ENCODE data around the gene ACTN4.
"Not testable (repeated sequence)": the region's sequence is repeated elsewhere in the genome, so short reads cannot be mapped to it uniquely, and the experiment has no call there.

Gene ACTN4

GRCh38 chr19:38626401-38626800 is 21.0 kb upstream of the ACTN4 start:
- Histone ChIP-seq H3K4me3 (no peak overlapping the region), H3K27me3 (ENCODE audit: low read depth) (no peaks in the 10 kb centered on the region), H3K4me1 (peaks cover 6% of the 10 kb centered on the region), H3K9me3 (no peaks in the 10 kb centered on the region), H3K36me3 (replicated peaks) (peaks cover 88% of the 10 kb centered on the region)
- no peak for DNase-seq (ENCODE audit: low spot score in 2 of 2)
- in situ Hi-C loops (cut with MboI; ENCODE audit: low sequenced_read_pairs), result loop anchor here (25.0 kb wide), 1 partner anchor 389 kb away; no protein-coding TSS in a partner anchor

- in situ Hi-C loops (cut with MboI; ENCODE audit: low sequenced_read_pairs), result loop anchor here (25.0 kb wide), 1 partner anchor 392 kb away; no protein-coding TSS in a partner anchor
- Histone ChIP-seq H3K36me3 (replicated peaks) (peaks cover 84% of the 10 kb centered on the region), H3K27me3 (ENCODE audit: low read depth) (no peaks in the 10 kb centered on the region), H3K4me3 (no peak overlapping the region), H3K9me3 (no peaks in the 10 kb centered on the region), H3K4me1 (peaks cover 10% of the 10 kb centered on the region)
- DNase-seq (ENCODE audit: low spot score in 2 of 2), result no peak
These were observed 17.9 kb upstream of the ACTN4 start for GRCh38 chr19:38629568-38629967.

- not testable (repeated sequence) for H3K27me3 ChIP-seq (ENCODE audit: low read depth); H3K4me3 ChIP-seq; DNase-seq (ENCODE audit: low spot score in 2 of 2); H3K4me1 ChIP-seq; H3K9me3 ChIP-seq
- in situ Hi-C loops (cut with MboI; ENCODE audit: low sequenced_read_pairs), result loop anchor here (5.0 to 25.0 kb wide), 3 partner anchors 114 to 394 kb away; partner anchors contain the start of gene FAM98C
- peaks cover 84% of the 10 kb centered on the region for H3K36me3 ChIP-seq (replicated peaks)
These were observed 16.1 kb upstream of the ACTN4 start for GRCh38 chr19:38631301-38631700.

GRCh38 chr19:38631811-38632475 is 15.5 kb upstream of the ACTN4 start:
- H3K4me3 ChIP-seq; H3K9me3 ChIP-seq; H3K4me1 ChIP-seq; H3K27me3 ChIP-seq (ENCODE audit: low read depth): not testable (repeated sequence)
- peak in 1 of 2 experiments; percentile 44 for DNase-seq (ENCODE audit: low spot score in 2 of 2)
- in situ Hi-C loops (cut with MboI; ENCODE audit: low sequenced_read_pairs), result loop anchor here (5.0 to 25.0 kb wide), 3 partner anchors 115 to 395 kb away; partner anchors contain the start of gene FAM98C
- H3K36me3 ChIP-seq (replicated peaks), result peaks cover 84% of the 10 kb centered on the region

GRCh38 chr19:38632476-38633213 is 14.8 kb upstream of the ACTN4 start:
- DNase-seq (ENCODE audit: low spot score in 2 of 2), result no peak
- H3K27me3 ChIP-seq (ENCODE audit: low read depth), result no peaks in the 10 kb centered on the region
- no peak overlapping the region for H3K4me3 ChIP-seq
- peaks cover 10% of the 10 kb centered on the region for H3K4me1 ChIP-seq
- H3K9me3 ChIP-seq, result no peaks in the 10 kb centered on the region
- H3K36me3 ChIP-seq (replicated peaks), result peaks cover 82% of the 10 kb centered on the region
- in situ Hi-C loops (cut with MboI; ENCODE audit: low sequenced_read_pairs), result loop anchor here (5.0 to 25.0 kb wide), 3 partner anchors 115 to 395 kb away; partner anchors contain the start of gene FAM98C

GRCh38 chr19:38634757-38635482 is 12.5 kb upstream of the ACTN4 start:
- Histone ChIP-seq H3K9me3 (no peaks in the 10 kb centered on the region), H3K36me3 (replicated peaks) (peaks cover 70% of the 10 kb centered on the region), H3K4me3 (no peak overlapping the region), H3K27me3 (ENCODE audit: low read depth) (no peaks in the 10 kb centered on the region), H3K4me1 (peaks cover 10% of the 10 kb centered on the region)
- peak in 1 of 2 experiments; percentile 85 for DNase-seq (ENCODE audit: low spot score in 2 of 2)
- in situ Hi-C loops (cut with MboI; ENCODE audit: low sequenced_read_pairs), result loop anchor here (5.0 to 25.0 kb wide), 3 partner anchors 118 to 398 kb away; partner anchors contain the start of gene FAM98C

GRCh38 chr19:38635483-38636399 is 11.7 kb upstream of the ACTN4 start:
- H3K4me1 ChIP-seq, result peaks cover 10% of the 10 kb centered on the region
- peaks cover 63% of the 10 kb centered on the region for H3K36me3 ChIP-seq (replicated peaks)
- no peaks in the 10 kb centered on the region for H3K9me3 ChIP-seq
- no peak for DNase-seq (ENCODE audit: low spot score in 2 of 2)
- no peak overlapping the region for H3K4me3 ChIP-seq
- no peaks in the 10 kb centered on the region for H3K27me3 ChIP-seq (ENCODE audit: low read depth)
- in situ Hi-C loops (cut with MboI; ENCODE audit: low sequenced_read_pairs), result loop anchor here (10.0 to 25.0 kb wide), 2 partner anchors 231 to 398 kb away; partner anchors contain the start of gene FAM98C

- Histone ChIP-seq H3K4me1 (peaks cover 4% of the 10 kb centered on the region), H3K4me3 (no peak overlapping the region), H3K36me3 (replicated peaks) (peaks cover 38% of the 10 kb centered on the region), H3K9me3 (no peaks in the 10 kb centered on the region), H3K27me3 (ENCODE audit: low read depth) (no peaks in the 10 kb centered on the region)
- in situ Hi-C loops (cut with MboI; ENCODE audit: low sequenced_read_pairs), result loop anchor here (10.0 to 25.0 kb wide), 2 partner anchors 234 to 401 kb away; partner anchors contain the start of gene FAM98C
- no peak for DNase-seq (ENCODE audit: low spot score in 2 of 2)
These were observed 9.0 kb upstream of the ACTN4 start for GRCh38 chr19:38638461-38638860.

- no peak overlapping the region for H3K4me3 ChIP-seq
- H3K36me3 ChIP-seq (replicated peaks), result peaks cover 33% of the 10 kb centered on the region
- peaks cover 4% of the 10 kb centered on the region for H3K4me1 ChIP-seq
- no peaks in the 10 kb centered on the region for H3K27me3 ChIP-seq (ENCODE audit: low read depth)
- DNase-seq (ENCODE audit: low spot score in 2 of 2), result no peak
- no peaks in the 10 kb centered on the region for H3K9me3 ChIP-seq
- in situ Hi-C loops (cut with MboI; ENCODE audit: low sequenced_read_pairs), result loop anchor here (10.0 to 25.0 kb wide), 2 partner anchors 235 to 402 kb away; partner anchors contain the start of gene FAM98C
These were observed 7.8 kb upstream of the ACTN4 start for GRCh38 chr19:38639679-38640078.

GRCh38 chr19:38640368-38640767 is 7.1 kb upstream of the ACTN4 start:
- Histone ChIP-seq H3K4me1 (peaks cover 4% of the 10 kb centered on the region), H3K36me3 (replicated peaks) (peaks cover 26% of the 10 kb centered on the region), H3K9me3 (no peaks in the 10 kb centered on the region), H3K27me3 (ENCODE audit: low read depth) (no peaks in the 10 kb centered on the region), H3K4me3 (no peak overlapping the region)
- in situ Hi-C loops (cut with MboI; ENCODE audit: low sequenced_read_pairs), result loop anchor here (25.0 kb wide), 1 partner anchor 403 kb away; no protein-coding TSS in a partner anchor
- no peak for DNase-seq (ENCODE audit: low spot score in 2 of 2)

GRCh38 chr19:38642176-38642575 is 5.3 kb upstream of the ACTN4 start:
- peaks cover 10% of the 10 kb centered on the region for H3K36me3 ChIP-seq (replicated peaks)
- peaks cover 7% of the 10 kb centered on the region for H3K4me1 ChIP-seq
- no peak for DNase-seq (ENCODE audit: low spot score in 2 of 2)
- no peaks in the 10 kb centered on the region for H3K27me3 ChIP-seq (ENCODE audit: low read depth)
- no peak overlapping the region for H3K4me3 ChIP-seq
- in situ Hi-C loops (cut with MboI; ENCODE audit: low sequenced_read_pairs), result loop anchor here (25.0 kb wide), 1 partner anchor 405 kb away; no protein-coding TSS in a partner anchor
- no peaks in the 10 kb centered on the region for H3K9me3 ChIP-seq

- Histone ChIP-seq H3K36me3 (replicated peaks) (no peaks in the 10 kb centered on the region; the same call in 1 of the 2 replicates), H3K4me1 (peaks cover 9% of the 10 kb centered on the region), H3K4me3 (no peak overlapping the region), H3K27me3 (ENCODE audit: low read depth) (no peaks in the 10 kb centered on the region), H3K9me3 (no peaks in the 10 kb centered on the region)
- in situ Hi-C loops (cut with MboI; ENCODE audit: low sequenced_read_pairs), result loop anchor here (25.0 kb wide), 1 partner anchor 407 kb away; no protein-coding TSS in a partner anchor
- DNase-seq (ENCODE audit: low spot score in 2 of 2), result no peak
These were observed 2.7 kb upstream of the ACTN4 start for GRCh38 chr19:38644719-38645118.

Data from HAP-1 (cell line).